ENCODE results near the gene UBAP1L. TPM values are rescaled to one million over a fixed set of nuclear protein-coding genes. Genes with fewer than 3 reads are reported as not detected.
"Not testable (repeated sequence)": the region's sequence is repeated elsewhere in the genome, so short reads cannot be mapped to it uniquely, and the experiment has no call there.

Gene UBAP1L
- total RNA-seq, 1 donor from 2014 or later: 6.0 TPM

GRCh38 chr15:65102912-65103311 is 12.1 kb downstream of the UBAP1L start:
- Mint-ChIP-seq H3K9me3 (no peaks in the 10 kb centered on the region), H3K27me3 (peaks cover 3% of the 10 kb centered on the region), H3K27ac (no peak overlapping the region), H3K36me3 (peaks cover 26% of the 10 kb centered on the region), H3K4me1 (ENCODE audit: unreplicated experiment) (peaks cover 6% of the 10 kb centered on the region), H3K4me3 (no peak overlapping the region)
- TF ChIP-seq, protein P1, sequence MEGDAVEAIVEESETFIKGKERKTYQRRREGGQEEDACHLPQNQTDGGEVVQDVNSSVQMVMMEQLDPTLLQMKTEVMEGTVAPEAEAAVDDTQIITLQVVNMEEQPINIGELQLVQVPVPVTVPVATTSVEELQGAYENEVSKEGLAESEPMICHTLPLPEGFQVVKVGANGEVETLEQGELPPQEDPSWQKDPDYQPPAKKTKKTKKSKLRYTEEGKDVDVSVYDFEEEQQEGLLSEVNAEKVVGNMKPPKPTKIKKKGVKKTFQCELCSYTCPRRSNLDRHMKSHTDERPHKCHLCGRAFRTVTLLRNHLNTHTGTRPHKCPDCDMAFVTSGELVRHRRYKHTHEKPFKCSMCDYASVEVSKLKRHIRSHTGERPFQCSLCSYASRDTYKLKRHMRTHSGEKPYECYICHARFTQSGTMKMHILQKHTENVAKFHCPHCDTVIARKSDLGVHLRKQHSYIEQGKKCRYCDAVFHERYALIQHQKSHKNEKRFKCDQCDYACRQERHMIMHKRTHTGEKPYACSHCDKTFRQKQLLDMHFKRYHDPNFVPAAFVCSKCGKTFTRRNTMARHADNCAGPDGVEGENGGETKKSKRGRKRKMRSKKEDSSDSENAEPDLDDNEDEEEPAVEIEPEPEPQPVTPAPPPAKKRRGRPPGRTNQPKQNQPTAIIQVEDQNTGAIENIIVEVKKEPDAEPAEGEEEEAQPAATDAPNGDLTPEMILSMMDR (conservative IDR thresholded peaks at IDR 0.05): no peak
- no peak for DNase-seq (ENCODE audit: extremely low spot score, unreplicated experiment)

- TF ChIP-seq, protein P1 (conservative IDR thresholded peaks at IDR 0.05): peak; percentile 37
- Mint-ChIP-seq H3K27me3 (peaks cover 3% of the 10 kb centered on the region), H3K27ac (no peak overlapping the region), H3K4me1 (ENCODE audit: unreplicated experiment) (peaks cover 6% of the 10 kb centered on the region), H3K9me3 (no peaks in the 10 kb centered on the region), H3K36me3 (peaks cover 25% of the 10 kb centered on the region), H3K4me3 (peak overlapping the region; percentile 74)
- no peak for DNase-seq (ENCODE audit: extremely low spot score, unreplicated experiment)
Measured at GRCh38 chr15:65101891-65102708, 12.9 kb downstream of the UBAP1L start.

GRCh38 chr15:65101411-65101890 is 13.5 kb downstream of the UBAP1L start:
- H3K27ac Mint-ChIP-seq: no peak overlapping the region

DNA sequence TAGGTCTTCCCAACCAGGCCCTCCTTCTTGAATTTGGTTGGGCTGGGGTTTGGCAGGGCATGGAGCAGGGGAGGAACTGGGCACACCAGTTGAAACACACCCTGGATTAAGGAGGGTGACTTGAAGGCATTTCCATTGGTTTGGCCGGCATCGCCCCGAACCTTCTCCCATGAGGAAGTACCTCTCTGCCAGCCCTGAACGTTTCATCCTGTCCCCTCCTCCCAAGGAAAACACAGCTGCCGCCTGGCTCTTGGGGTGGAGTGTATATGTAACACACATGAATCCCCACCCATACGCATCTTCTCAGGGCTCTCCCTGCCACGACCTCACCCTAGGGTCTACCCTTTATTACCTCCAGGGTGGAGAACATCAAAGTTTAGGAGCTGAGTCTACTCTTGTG is 14.6 kb downstream of the UBAP1L start:
- no peaks in the 10 kb centered on the region for H3K9me3 Mint-ChIP-seq
- no peak overlapping the region for H3K4me3 Mint-ChIP-seq
- H3K4me1 Mint-ChIP-seq (ENCODE audit: unreplicated experiment): peaks cover 8% of the 10 kb centered on the region
- H3K36me3 Mint-ChIP-seq: peaks cover 22% of the 10 kb centered on the region
- H3K27me3 Mint-ChIP-seq: peaks cover 3% of the 10 kb centered on the region
- TF ChIP-seq, protein P1 (conservative IDR thresholded peaks at IDR 0.05): no peak
- no peak overlapping the region for H3K27ac Mint-ChIP-seq
- DNase-seq (ENCODE audit: extremely low spot score, unreplicated experiment): no peak

More at GRCh38 chr15:65101411-65101890, 13.5 kb downstream of the UBAP1L start:
- H3K36me3 Mint-ChIP-seq: peaks cover 22% of the 10 kb centered on the region
- H3K27me3 Mint-ChIP-seq: peaks cover 3% of the 10 kb centered on the region
- TF ChIP-seq, protein P1 (conservative IDR thresholded peaks at IDR 0.05): peak; percentile 90
- no peak for DNase-seq (ENCODE audit: extremely low spot score, unreplicated experiment)
- no peaks in the 10 kb centered on the region for H3K9me3 Mint-ChIP-seq
- H3K4me1 Mint-ChIP-seq (ENCODE audit: unreplicated experiment): peaks cover 6% of the 10 kb centered on the region
- peak overlapping the region; percentile 74 for H3K4me3 Mint-ChIP-seq

GRCh38 chr15:65099801-65100200 is 15.2 kb downstream of the UBAP1L start:
- H3K4me3 Mint-ChIP-seq; H3K9me3 Mint-ChIP-seq; H3K27ac Mint-ChIP-seq; H3K27me3 Mint-ChIP-seq; DNase-seq (ENCODE audit: extremely low spot score, unreplicated experiment): not testable (repeated sequence)
- H3K4me1 Mint-ChIP-seq (ENCODE audit: unreplicated experiment): peaks cover 12% of the 10 kb centered on the region
- H3K36me3 Mint-ChIP-seq: peaks cover 22% of the 10 kb centered on the region

DNA sequence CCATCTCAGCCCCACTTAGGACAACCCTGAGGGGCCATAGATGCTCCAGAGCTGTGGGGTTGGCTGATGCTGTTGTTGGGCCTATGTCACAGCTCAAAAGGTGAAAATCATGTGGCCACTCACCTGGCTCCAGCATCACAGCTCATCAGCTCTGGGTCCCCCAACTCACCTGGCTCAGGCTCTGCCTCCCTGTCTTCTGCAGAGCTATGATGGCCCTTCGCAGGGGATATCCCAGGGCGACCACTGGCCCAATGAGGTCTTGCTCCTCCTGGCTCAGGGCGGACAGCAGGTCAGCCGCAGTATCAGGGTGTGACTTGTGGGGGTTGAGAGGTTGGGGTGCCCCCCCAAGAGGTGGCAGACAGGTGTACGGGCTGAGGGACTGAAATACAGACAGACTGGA is 15.7 kb downstream of the UBAP1L start:
- H3K9me3 Mint-ChIP-seq: no peaks in the 10 kb centered on the region
- no peak overlapping the region for H3K4me3 Mint-ChIP-seq
- H3K4me1 Mint-ChIP-seq (ENCODE audit: unreplicated experiment): peaks cover 12% of the 10 kb centered on the region
- TF ChIP-seq, protein P1 (conservative IDR thresholded peaks at IDR 0.05): no peak
- H3K27me3 Mint-ChIP-seq: peaks cover 3% of the 10 kb centered on the region
- DNase-seq (ENCODE audit: extremely low spot score, unreplicated experiment): no peak
- H3K27ac Mint-ChIP-seq: no peak overlapping the region
- peaks cover 22% of the 10 kb centered on the region for H3K36me3 Mint-ChIP-seq

All from type B pancreatic cell (in vitro differentiated cells).